ACC112 (cell line): ENCODE measurements around the gene CHTF18.

Experiments
- H2AFZ ChIP-seq: fragments of 200-600 bp; sonication (generic); one replicate; pipeline ENCODE4 v1.6.0; 2017; ENCODE audit warnings: antibody characterized with exemption, low read length; ENCODE audit not compliant: unreplicated experiment
- H3K27ac ChIP-seq: fragments of 200-600 bp; sonication (generic); 2 replicates; pipeline ENCODE4 v1.5.1; 2014; ENCODE audit warnings: low read depth, mild to moderate bottlenecking, antibody characterized with exemption, low read length, moderate library complexity
- H3K27me3 ChIP-seq: fragments of 200-600 bp; sonication (generic); 2 replicates; pipeline ENCODE4 v1.6.1; 2014; ENCODE audit warnings: mild to moderate bottlenecking, antibody characterized with exemption, low read length, moderate library complexity, mixed read lengths; ENCODE audit not compliant: insufficient read depth
- H3K36me3 ChIP-seq: fragments of 200-600 bp; sonication (generic); 2 replicates; pipeline ENCODE4 v1.6.1; 2016; ENCODE audit warnings: mild to moderate bottlenecking, antibody characterized with exemption, low read length, moderate library complexity, mixed read lengths; ENCODE audit not compliant: insufficient read depth
- H3K4me1 ChIP-seq: fragments of 200-600 bp; sonication (generic); one replicate; pipeline ENCODE4 v1.6.1; 2016; ENCODE audit warnings: low read length, mixed read lengths; ENCODE audit not compliant: insufficient read depth, unreplicated experiment, control insufficient read depth
- H3K4me3 ChIP-seq: fragments of 200-600 bp; sonication (generic); 2 replicates; pipeline ENCODE4 v1.5.1; 2014; ENCODE audit warnings: mild to moderate bottlenecking, low read depth, low read length
- H3K79me2 ChIP-seq: fragments of 200-600 bp; sonication (generic); one replicate; pipeline ENCODE4 v1.6.0; 2016; ENCODE audit warnings: low read length; ENCODE audit not compliant: control insufficient read depth, unreplicated experiment, insufficient read depth

CHTF18 gene

DNA sequence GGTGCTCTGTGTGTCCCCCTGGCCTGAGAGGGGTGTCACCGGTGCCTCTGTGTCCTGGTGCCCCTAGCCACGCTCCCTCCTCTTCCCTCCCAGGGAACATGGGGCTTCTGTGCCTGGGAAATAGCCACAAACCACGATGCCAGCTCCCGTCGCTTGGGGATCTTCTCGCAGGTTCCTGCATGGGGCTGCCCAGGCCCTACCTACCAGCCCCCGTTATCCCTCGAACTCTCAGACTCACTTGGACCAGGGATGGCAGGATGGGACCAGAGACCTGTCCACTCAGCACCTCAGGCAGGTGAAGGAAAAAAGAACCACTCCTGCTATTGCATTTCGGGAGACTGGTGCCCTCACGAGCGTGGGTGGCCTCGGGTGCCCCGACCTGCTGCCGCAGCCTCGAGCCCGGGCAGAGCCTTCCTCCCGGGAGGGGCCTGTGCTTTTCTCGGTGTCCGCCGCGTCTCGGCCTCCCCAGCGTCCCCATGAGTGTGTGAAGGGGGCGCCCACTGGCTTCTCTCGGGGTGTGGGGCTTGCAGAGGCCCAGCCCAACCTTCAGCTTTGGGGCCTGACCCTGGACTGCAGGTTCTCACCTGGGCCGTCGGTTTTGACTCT lies 53.1 kb downstream of the CHTF18 start:
- no peak overlapping the region for H2AFZ ChIP-seq
- H3K4me3 ChIP-seq, result no peak overlapping the region
- H3K27ac ChIP-seq, result no peak overlapping the region
- no peaks in the 10 kb centered on the region for H3K79me2 ChIP-seq
- H3K27me3 ChIP-seq, result no peaks in the 10 kb centered on the region
- no peaks in the 10 kb centered on the region for H3K36me3 ChIP-seq
- no peaks in the 10 kb centered on the region for H3K4me1 ChIP-seq

DNA sequence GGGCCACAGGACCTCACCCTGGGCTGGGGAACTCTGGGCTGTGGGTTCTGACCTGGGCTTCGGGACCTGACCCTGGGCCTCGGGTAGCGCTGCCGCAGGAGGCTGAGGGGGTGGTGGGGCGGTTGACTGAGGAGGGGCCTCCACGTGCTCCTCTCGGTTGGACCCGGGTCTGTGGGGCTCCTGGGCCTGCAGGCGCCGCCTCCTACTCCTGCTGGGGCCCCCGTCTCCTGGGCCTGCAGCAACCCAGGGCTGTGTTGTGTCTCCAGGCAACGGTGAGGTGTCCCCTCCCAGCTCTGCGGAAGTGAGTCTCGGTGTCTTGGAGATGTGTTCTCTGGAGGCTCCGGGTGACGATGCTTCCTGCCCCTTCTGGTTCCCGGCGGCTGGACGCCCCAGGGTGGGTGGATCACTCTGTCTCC lies 53.6 kb downstream of the CHTF18 start:
- Histone ChIP-seq H3K27me3 (no peaks in the 10 kb centered on the region), H3K79me2 (no peaks in the 10 kb centered on the region), H3K27ac (no peak overlapping the region), H2AFZ (no peak overlapping the region), H3K4me3 (no peak overlapping the region), H3K4me1 (no peaks in the 10 kb centered on the region), H3K36me3 (no peaks in the 10 kb centered on the region)

GRCh38 chr16:842711-843560 lies 54.5 kb downstream of the CHTF18 start:
- no peaks in the 10 kb centered on the region for H3K36me3 ChIP-seq
- H3K27ac ChIP-seq, result no peak overlapping the region
- H3K4me1 ChIP-seq, result no peaks in the 10 kb centered on the region
- no peaks in the 10 kb centered on the region for H3K27me3 ChIP-seq
- H3K79me2 ChIP-seq, result no peaks in the 10 kb centered on the region
- no peak overlapping the region for H2AFZ ChIP-seq
- no peak overlapping the region for H3K4me3 ChIP-seq

DNA sequence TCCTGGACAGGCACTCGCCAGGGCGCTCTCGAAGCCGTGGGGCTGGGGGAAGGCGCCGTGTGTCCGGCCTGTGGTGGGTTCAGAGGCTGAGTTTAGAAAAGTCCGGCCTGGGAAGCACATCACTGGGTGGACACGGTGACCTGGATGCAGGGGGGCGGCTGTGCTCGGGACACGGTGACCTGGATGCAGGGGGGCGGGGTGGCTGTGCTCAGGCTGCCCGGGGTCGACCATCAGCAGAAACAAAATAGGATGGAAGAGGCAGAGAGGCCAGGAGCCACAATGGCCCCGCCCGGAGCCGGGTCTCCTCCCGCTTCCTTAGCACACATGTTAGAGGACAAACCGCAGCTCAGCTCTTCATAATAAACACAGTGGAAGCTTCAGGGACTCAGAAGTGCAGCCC lies 55.4 kb downstream of the CHTF18 start:
- Histone ChIP-seq H2AFZ (no peak overlapping the region), H3K36me3 (no peaks in the 10 kb centered on the region), H3K79me2 (no peaks in the 10 kb centered on the region), H3K27me3 (no peaks in the 10 kb centered on the region), H3K4me3 (no peak overlapping the region), H3K4me1 (no peaks in the 10 kb centered on the region), H3K27ac (no peak overlapping the region)

GRCh38 chr16:844638-845350 lies 56.4 kb downstream of the CHTF18 start:
- Histone ChIP-seq H3K4me3 (no peak overlapping the region), H3K79me2 (no peaks in the 10 kb centered on the region), H3K27me3 (no peaks in the 10 kb centered on the region), H2AFZ (no peak overlapping the region), H3K4me1 (no peaks in the 10 kb centered on the region), H3K36me3 (no peaks in the 10 kb centered on the region), H3K27ac (no peak overlapping the region)

DNA sequence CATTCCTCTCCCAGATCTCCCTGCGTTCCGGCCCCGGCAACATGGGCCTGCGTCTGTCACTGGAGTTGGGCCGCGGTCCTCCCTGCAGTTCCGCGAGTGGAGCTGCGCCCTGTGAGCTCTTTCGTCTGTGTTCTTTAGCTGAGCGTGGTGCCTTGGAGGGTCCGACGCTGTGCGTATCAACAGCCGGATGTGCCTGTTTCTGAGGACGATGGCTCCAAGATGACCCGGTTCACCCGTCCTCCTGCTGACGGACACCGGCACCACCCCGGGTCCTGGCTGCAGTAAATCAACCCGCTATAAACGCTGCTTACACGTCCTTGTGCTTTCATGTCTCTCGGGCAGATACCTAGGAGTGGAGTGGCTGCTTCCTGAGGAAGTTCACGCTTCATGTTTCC lies 56.9 kb downstream of the CHTF18 start:
- Histone ChIP-seq H3K27me3 (no peaks in the 10 kb centered on the region), H3K4me1 (no peaks in the 10 kb centered on the region), H3K27ac (no peak overlapping the region), H2AFZ (no peak overlapping the region), H3K79me2 (no peaks in the 10 kb centered on the region), H3K36me3 (no peaks in the 10 kb centered on the region), H3K4me3 (no peak overlapping the region)

- H3K4me1 ChIP-seq, result no peaks in the 10 kb centered on the region
- H3K27me3 ChIP-seq, result no peaks in the 10 kb centered on the region
- no peaks in the 10 kb centered on the region for H3K36me3 ChIP-seq
- H3K27ac ChIP-seq, result no peak overlapping the region
- H2AFZ ChIP-seq, result no peak overlapping the region
- no peak overlapping the region for H3K4me3 ChIP-seq
- H3K79me2 ChIP-seq, result no peaks in the 10 kb centered on the region
Observed at GRCh38 chr16:847151-847550, 58.7 kb downstream of the CHTF18 start.
